CD8-positive, alpha-beta memory T cell (primary cell): ENCODE results near the gene CEMP1. TPM values are rescaled to one million over a fixed set of nuclear protein-coding genes. Genes with fewer than 3 reads are reported as not detected.

ENCODE experiments used
- CTCF ChIA-PET: fragments of 350-600 bp; sonication (Branson Sonifier 250); formaldehyde crosslinking; loops from one replicate; lab custom pipeline; 2021; ENCODE audit warnings: antibody characterized with exemption; lab: Charles Lee
- POLR2A ChIA-PET: fragments of 350-600 bp; sonication (Branson Sonifier 250); formaldehyde crosslinking; loops from one replicate; lab custom pipeline; 2021; ENCODE audit warnings: antibody characterized with exemption; lab: Charles Lee
- DNase-seq, 5 donors: peaks; one replicate each; pipeline versions ENCODE4 v3.0.0 to v3.0.0-alpha.2; 2020 to 2022; ENCODE audit warnings: mixed read lengths in 1 of 5
- H3K27ac ChIP-seq: one replicate; pipeline ENCODE4 v1.7.0; 2013; ENCODE audit warnings: low read depth, mild to moderate bottlenecking, low read length, moderate library complexity
- H3K27me3 ChIP-seq: 2 replicates; pipeline ENCODE4 v1.7.0; 2013; ENCODE audit warnings: low read length, mild to moderate bottlenecking; ENCODE audit not compliant: insufficient read depth, poor library complexity, severe bottlenecking
- H3K36me3 ChIP-seq: 2 replicates; pipeline ENCODE4 v1.7.0; 2013; ENCODE audit warnings: mild to moderate bottlenecking, low read length, moderate library complexity; ENCODE audit not compliant: insufficient read depth
- H3K4me1 ChIP-seq: 2 replicates; pipeline ENCODE4 v1.7.0; 2013; ENCODE audit warnings: mild to moderate bottlenecking, low read length, moderate library complexity; ENCODE audit not compliant: insufficient read depth
- H3K4me3 ChIP-seq: 2 replicates; pipeline ENCODE4 v1.7.0; 2013; ENCODE audit warnings: mild to moderate bottlenecking, low read length
- H3K9me3 ChIP-seq: 2 replicates; pipeline ENCODE4 v1.7.0; 2013; ENCODE audit warnings: mild to moderate bottlenecking, low read length
- H3K27ac Mint-ChIP-seq, 8 donors: one replicate each; pipeline ENCODE4 v1.8.0; 2020 to 2021; ENCODE audit warnings: mixed read lengths in 8 of 8, mild to moderate bottlenecking in 6 of 8, inconsistent platforms in 3 of 8, moderate library complexity in 3 of 8
- H3K27me3 Mint-ChIP-seq, 2 donors: one replicate each; pipeline ENCODE4 v1.8.0; 2020 to 2021; ENCODE audit warnings: mixed read lengths in 2 of 2, mild to moderate bottlenecking in 1 of 2, moderate library complexity in 1 of 2
- H3K36me3 Mint-ChIP-seq, 3 donors: one replicate each; pipeline ENCODE4 v1.8.0; 2020 to 2021; ENCODE audit warnings: mixed read lengths in 3 of 3, inconsistent platforms in 1 of 3, mild to moderate bottlenecking in 1 of 3
- H3K4me1 Mint-ChIP-seq, 3 donors: one replicate each; pipeline ENCODE4 v1.8.0; 2020 to 2021; ENCODE audit warnings: mixed read lengths in 3 of 3, inconsistent platforms in 1 of 3, mild to moderate bottlenecking in 1 of 3
- H3K4me3 Mint-ChIP-seq, 7 donors: one replicate each; pipeline ENCODE4 v1.8.0; 2020 to 2021; ENCODE audit warnings: mixed read lengths in 7 of 7, mild to moderate bottlenecking in 6 of 7, moderate library complexity in 4 of 7, inconsistent platforms in 2 of 7
- H3K9me3 Mint-ChIP-seq, 5 donors: one replicate each; pipeline ENCODE4 v1.8.0; 2020 to 2022; ENCODE audit warnings: mixed read lengths in 5 of 5, mild to moderate bottlenecking in 3 of 5, moderate library complexity in 2 of 5, inconsistent platforms in 1 of 5
- polyA plus RNA-seq: library from polyadenylated mRNA; unstranded; fragments of 300-500 nt; fragmentation: Illumina TruSeq; gene quantifications from one replicate; pipeline ENCODE4 v1.2.3, GENCODE V29; 2021
- total RNA-seq, 2 experiments: library from RNA; stranded (reverse); gene quantifications; one replicate each; pipeline ENCODE4 v1.2.3, GENCODE V29; 2021

The CEMP1 gene
- total and polyA plus RNA-seq, 3 experiments from 2014 or later: 0.16 to 3.3 TPM; not detected in 1

- Histone ChIP-seq H3K4me1 (peaks cover 8% of the 10 kb centered on the region), H3K27me3 (no peaks in the 10 kb centered on the region), H3K9me3 (no peaks in the 10 kb centered on the region), H3K36me3 (no peaks in the 10 kb centered on the region), H3K4me3 (no peak overlapping the region), H3K27ac (no peak overlapping the region)
- CTCF ChIA-PET: interaction anchor here (2.1 to 2.8 kb wide), 2 partner anchors 305 kb away, joined by 5 to 28 read pairs; no protein-coding TSS in a partner anchor
- no peak for DNase-seq
- Mint-ChIP-seq H3K27ac (no peak overlapping the region), H3K4me1 (no peaks in the 10 kb centered on the region), H3K9me3 (no peaks in the 10 kb centered on the region), H3K27me3 (no peaks in the 10 kb centered on the region), H3K4me3 (no peak overlapping the region), H3K36me3 (peaks cover 0 to 23% (median 0%) of the 10 kb centered on the region in 3 donors)
- POLR2A ChIA-PET: no interaction called here
These were observed 31.8 kb downstream of the CEMP1 start for GRCh38 chr16:2499454-2499853.

GRCh38 chr16:2498531-2499253 lies 32.5 kb downstream of the CEMP1 start:
- POLR2A ChIA-PET: no interaction called here

DNA sequence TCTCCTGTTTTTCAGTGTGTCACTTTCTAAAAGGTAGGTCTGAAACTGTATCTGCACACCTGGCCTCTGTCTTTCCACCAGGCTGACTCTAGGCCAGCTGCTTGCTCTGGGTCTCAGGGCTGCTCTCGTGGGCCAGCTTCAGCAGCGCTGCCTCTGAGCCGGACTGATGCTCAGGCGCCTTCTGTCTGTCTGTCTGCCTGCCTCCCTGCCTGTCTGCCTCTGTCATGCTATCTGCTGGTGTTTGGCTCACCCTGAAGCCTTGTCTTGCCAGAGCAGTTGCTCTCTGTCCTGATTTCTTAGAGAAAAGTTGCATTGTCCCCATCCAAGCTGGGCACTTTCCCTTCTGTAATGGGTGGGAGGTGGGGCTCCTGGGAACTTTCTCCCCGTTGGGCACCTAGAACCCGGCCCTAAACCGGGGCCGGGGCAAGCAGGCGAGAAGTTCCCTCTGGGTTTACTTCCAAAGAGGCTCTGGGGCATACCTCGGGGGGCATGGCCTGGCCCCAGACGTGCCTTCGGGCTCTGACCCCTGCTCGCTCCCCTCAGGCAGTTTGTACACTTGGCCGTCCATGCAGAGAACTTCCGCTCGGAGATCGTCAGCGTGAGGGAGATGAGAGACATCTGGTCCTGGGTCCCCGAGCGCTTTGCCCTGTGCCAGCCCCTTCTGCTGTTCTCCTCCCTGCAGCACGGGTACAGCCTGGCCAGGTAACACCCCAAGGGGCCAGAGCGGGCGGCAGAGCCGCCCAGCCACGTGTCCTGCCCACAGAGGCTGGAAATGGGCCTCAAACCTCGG lies 33.3 kb downstream of the CEMP1 start:
- Mint-ChIP-seq H3K36me3 (peaks cover 0 to 23% (median 0%) of the 10 kb centered on the region in 3 donors), H3K27me3 (no peaks in the 10 kb centered on the region), H3K27ac (peak overlapping the region in 2 of 8 donors; percentile 10 to 80), H3K4me3 (no peak overlapping the region), H3K9me3 (no peaks in the 10 kb centered on the region), H3K4me1 (no peaks in the 10 kb centered on the region)
- Histone ChIP-seq H3K27ac (peak overlapping the region; percentile 33), H3K27me3 (no peaks in the 10 kb centered on the region), H3K4me3 (no peak overlapping the region), H3K4me1 (peaks cover 8% of the 10 kb centered on the region), H3K36me3 (no peaks in the 10 kb centered on the region), H3K9me3 (no peaks in the 10 kb centered on the region)
- CTCF ChIA-PET: interaction anchor here (2.1 kb wide), 1 partner anchor 303 kb away, joined by 5 read pairs; no protein-coding TSS in a partner anchor
- POLR2A ChIA-PET: no interaction called here
- DNase-seq: no peak

More at GRCh38 chr16:2498531-2499253, 32.5 kb downstream of the CEMP1 start:
- Mint-ChIP-seq H3K36me3 (peaks cover 0 to 23% (median 0%) of the 10 kb centered on the region in 3 donors), H3K27me3 (no peaks in the 10 kb centered on the region), H3K4me3 (no peak overlapping the region), H3K27ac (no peak overlapping the region), H3K4me1 (no peaks in the 10 kb centered on the region), H3K9me3 (no peaks in the 10 kb centered on the region)
- Histone ChIP-seq H3K4me3 (no peak overlapping the region), H3K27me3 (no peaks in the 10 kb centered on the region), H3K9me3 (no peaks in the 10 kb centered on the region), H3K36me3 (no peaks in the 10 kb centered on the region), H3K4me1 (peaks cover 8% of the 10 kb centered on the region), H3K27ac (no peak overlapping the region)
- no peak for DNase-seq
- CTCF ChIA-PET: interaction anchor here (2.1 kb wide), 1 partner anchor 304 kb away, joined by 5 read pairs; no protein-coding TSS in a partner anchor

GRCh38 chr16:2497116-2497630 lies 34.0 kb downstream of the CEMP1 start:
- Histone ChIP-seq H3K4me1 (peaks cover 8% of the 10 kb centered on the region), H3K9me3 (no peaks in the 10 kb centered on the region), H3K36me3 (no peaks in the 10 kb centered on the region), H3K4me3 (no peak overlapping the region), H3K27ac (peak overlapping the region; percentile 33), H3K27me3 (no peaks in the 10 kb centered on the region)
- H3K9me3 Mint-ChIP-seq: no peaks in the 10 kb centered on the region
- no peak for DNase-seq
- H3K36me3 Mint-ChIP-seq: peaks cover 0 to 23% (median 2%) of the 10 kb centered on the region in 3 donors
- H3K27me3 Mint-ChIP-seq: no peaks in the 10 kb centered on the region
- ChIA-PET CTCF (interaction anchor here (2.1 kb wide), 1 partner anchor 302 kb away, joined by 5 read pairs; no protein-coding TSS in a partner anchor), POLR2A (no interaction called here)
- H3K4me1 Mint-ChIP-seq: no peaks in the 10 kb centered on the region
- peak overlapping the region in 2 of 8 donors; percentile 10 to 80 for H3K27ac Mint-ChIP-seq
- H3K4me3 Mint-ChIP-seq: no peak overlapping the region

GRCh38 chr16:2496223-2497115 lies 34.7 kb downstream of the CEMP1 start:
- Mint-ChIP-seq H3K4me1 (no peaks in the 10 kb centered on the region), H3K27me3 (no peaks in the 10 kb centered on the region), H3K4me3 (no peak overlapping the region), H3K27ac (no peak overlapping the region), H3K36me3 (peaks cover 0 to 23% (median 2%) of the 10 kb centered on the region in 3 donors), H3K9me3 (no peaks in the 10 kb centered on the region)
- Histone ChIP-seq H3K4me1 (peaks cover 6% of the 10 kb centered on the region), H3K27me3 (no peaks in the 10 kb centered on the region), H3K27ac (peak overlapping the region; percentile 33), H3K36me3 (no peaks in the 10 kb centered on the region), H3K9me3 (no peaks in the 10 kb centered on the region), H3K4me3 (no peak overlapping the region)
- CTCF ChIA-PET: no interaction called here
- DNase-seq: no peak
- POLR2A ChIA-PET: no interaction called here

- CTCF ChIA-PET: no interaction called here
- Histone ChIP-seq H3K27ac (no peak overlapping the region), H3K27me3 (no peaks in the 10 kb centered on the region), H3K36me3 (no peaks in the 10 kb centered on the region), H3K9me3 (no peaks in the 10 kb centered on the region), H3K4me1 (no peaks in the 10 kb centered on the region), H3K4me3 (no peak overlapping the region)
- H3K27ac Mint-ChIP-seq: no peak overlapping the region
- DNase-seq: no peak
- POLR2A ChIA-PET: no interaction called here
- peaks cover 0 to 23% (median 2%) of the 10 kb centered on the region in 3 donors for H3K36me3 Mint-ChIP-seq
- no peaks in the 10 kb centered on the region for H3K9me3 Mint-ChIP-seq
- H3K4me1 Mint-ChIP-seq: no peaks in the 10 kb centered on the region
- no peak overlapping the region for H3K4me3 Mint-ChIP-seq
- no peaks in the 10 kb centered on the region for H3K27me3 Mint-ChIP-seq
These were observed 36.2 kb downstream of the CEMP1 start for GRCh38 chr16:2495041-2495440.

- CTCF ChIA-PET: interaction anchor here (0.9 kb wide), 1 partner anchor 154 kb away, joined by 3 read pairs; the partner anchor contains the start of gene ABCA3
These were observed 36.6 kb downstream of the CEMP1 start for GRCh38 chr16:2494616-2495015.

More at GRCh38 chr16:2494616-2495015, 36.6 kb downstream of the CEMP1 start:
- POLR2A ChIA-PET: no interaction called here
- Histone ChIP-seq H3K36me3 (no peaks in the 10 kb centered on the region), H3K9me3 (no peaks in the 10 kb centered on the region), H3K4me1 (no peaks in the 10 kb centered on the region), H3K27ac (no peak overlapping the region), H3K27me3 (no peaks in the 10 kb centered on the region), H3K4me3 (no peak overlapping the region)
- no peaks in the 10 kb centered on the region for H3K9me3 Mint-ChIP-seq
- no peaks in the 10 kb centered on the region for H3K27me3 Mint-ChIP-seq
- no peaks in the 10 kb centered on the region for H3K4me1 Mint-ChIP-seq
- no peak for DNase-seq
- H3K27ac Mint-ChIP-seq: no peak overlapping the region
- peaks cover 0 to 23% (median 2%) of the 10 kb centered on the region in 3 donors for H3K36me3 Mint-ChIP-seq
- no peak overlapping the region for H3K4me3 Mint-ChIP-seq
